ENCODE results near the gene AGFG2.
A peak's percentile ranks its signal among the peaks of the same experiment; 100 is the strongest.
"Not testable (repeated sequence)": the region's sequence is repeated elsewhere in the genome, so short reads cannot be mapped to it uniquely, and the experiment has no call there.

Gene AGFG2

GRCh38 chr7:100539436-100540006, 518 bp downstream of the AGFG2 start:
- peak overlapping the region; percentile 82 for H3K4me3 ChIP-seq (replicated peaks; ENCODE audit: insufficient read depth, low read length)
- H3K27ac ChIP-seq (replicated peaks): peak overlapping the region; percentile 18; the same call in 1 of the 2 replicates
- peak in 1 of 2 experiments; percentile 6 for DNase-seq (ENCODE audit: low read depth in 1 of 2, low spot score in 1 of 2)
- no peaks in the 10 kb centered on the region for H3K27me3 ChIP-seq (ENCODE audit: insufficient read depth, poor library complexity, severe bottlenecking)
- TF ChIP-seq CTCF (IDR thresholded peaks at IDR 0.05; ENCODE audit: insufficient read depth, low read length): no peak
- no peak for TF ChIP-seq SPI1 (IDR thresholded peaks at IDR 0.05; ENCODE audit: borderline replicate concordance, low read depth)
- TF ChIP-seq POLR2AphosphoS5 (IDR thresholded peaks at IDR 0.05; ENCODE audit: low read depth): no peak
- no peak for TF ChIP-seq GABPA (IDR thresholded peaks at IDR 0.05; ENCODE audit: low read depth)
- TF ChIP-seq, protein P1, sequence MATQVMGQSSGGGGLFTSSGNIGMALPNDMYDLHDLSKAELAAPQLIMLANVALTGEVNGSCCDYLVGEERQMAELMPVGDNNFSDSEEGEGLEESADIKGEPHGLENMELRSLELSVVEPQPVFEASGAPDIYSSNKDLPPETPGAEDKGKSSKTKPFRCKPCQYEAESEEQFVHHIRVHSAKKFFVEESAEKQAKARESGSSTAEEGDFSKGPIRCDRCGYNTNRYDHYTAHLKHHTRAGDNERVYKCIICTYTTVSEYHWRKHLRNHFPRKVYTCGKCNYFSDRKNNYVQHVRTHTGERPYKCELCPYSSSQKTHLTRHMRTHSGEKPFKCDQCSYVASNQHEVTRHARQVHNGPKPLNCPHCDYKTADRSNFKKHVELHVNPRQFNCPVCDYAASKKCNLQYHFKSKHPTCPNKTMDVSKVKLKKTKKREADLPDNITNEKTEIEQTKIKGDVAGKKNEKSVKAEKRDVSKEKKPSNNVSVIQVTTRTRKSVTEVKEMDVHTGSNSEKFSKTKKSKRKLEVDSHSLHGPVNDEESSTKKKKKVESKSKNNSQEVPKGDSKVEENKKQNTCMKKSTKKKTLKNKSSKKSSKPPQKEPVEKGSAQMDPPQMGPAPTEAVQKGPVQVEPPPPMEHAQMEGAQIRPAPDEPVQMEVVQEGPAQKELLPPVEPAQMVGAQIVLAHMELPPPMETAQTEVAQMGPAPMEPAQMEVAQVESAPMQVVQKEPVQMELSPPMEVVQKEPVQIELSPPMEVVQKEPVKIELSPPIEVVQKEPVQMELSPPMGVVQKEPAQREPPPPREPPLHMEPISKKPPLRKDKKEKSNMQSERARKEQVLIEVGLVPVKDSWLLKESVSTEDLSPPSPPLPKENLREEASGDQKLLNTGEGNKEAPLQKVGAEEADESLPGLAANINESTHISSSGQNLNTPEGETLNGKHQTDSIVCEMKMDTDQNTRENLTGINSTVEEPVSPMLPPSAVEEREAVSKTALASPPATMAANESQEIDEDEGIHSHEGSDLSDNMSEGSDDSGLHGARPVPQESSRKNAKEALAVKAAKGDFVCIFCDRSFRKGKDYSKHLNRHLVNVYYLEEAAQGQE (IDR thresholded peaks at IDR 0.05; ENCODE audit: insufficient replicate concordance, low read depth): no peak

DNA sequence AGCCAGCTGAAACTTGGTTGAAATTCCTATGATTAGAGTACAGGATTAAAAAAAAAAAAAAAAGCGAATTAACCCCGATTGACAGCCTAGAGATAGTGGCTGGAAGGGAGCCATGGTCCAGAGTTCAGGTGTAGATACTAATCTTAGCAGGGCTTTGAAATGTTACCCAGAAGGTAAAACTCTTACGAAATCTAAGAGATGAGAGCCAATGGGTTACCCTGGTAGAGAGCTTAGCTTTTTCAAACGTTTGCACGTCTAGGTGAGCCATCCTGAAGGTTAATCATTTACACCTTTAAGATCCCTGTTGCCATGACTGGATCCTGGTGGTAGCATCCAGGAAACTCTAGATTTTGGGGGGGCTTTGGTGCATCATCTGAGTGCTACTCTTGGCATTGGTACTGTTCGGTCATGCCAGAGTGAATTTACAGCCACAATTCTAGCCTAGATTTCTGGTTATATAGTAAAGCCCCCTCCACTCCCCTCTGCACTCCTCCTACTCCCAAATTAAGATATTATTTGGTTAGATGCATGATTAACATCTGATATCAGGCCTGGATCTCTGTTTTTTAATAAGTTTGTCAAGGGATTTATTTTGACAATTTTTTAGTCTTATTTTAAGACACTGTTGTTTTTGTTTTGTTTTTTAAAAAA, 1.2 kb downstream of the AGFG2 start:
- TF ChIP-seq GABPA (IDR thresholded peaks at IDR 0.05; ENCODE audit: low read depth) (no peak), POLR2AphosphoS5 (IDR thresholded peaks at IDR 0.05; ENCODE audit: low read depth) (no peak), CTCF (IDR thresholded peaks at IDR 0.05; ENCODE audit: insufficient read depth, low read length) (no peak), SPI1 (IDR thresholded peaks at IDR 0.05; ENCODE audit: borderline replicate concordance, low read depth) (no peak)
- TF ChIP-seq, protein P1 (IDR thresholded peaks at IDR 0.05; ENCODE audit: insufficient replicate concordance, low read depth): no peak
- Histone ChIP-seq H3K27me3 (ENCODE audit: insufficient read depth, poor library complexity, severe bottlenecking) (no peaks in the 10 kb centered on the region), H3K27ac (replicated peaks) (no peak overlapping the region), H3K4me3 (replicated peaks; ENCODE audit: insufficient read depth, low read length) (peak overlapping the region; percentile 82)
- no peak for DNase-seq (ENCODE audit: low read depth in 1 of 2, low spot score in 1 of 2)

DNA sequence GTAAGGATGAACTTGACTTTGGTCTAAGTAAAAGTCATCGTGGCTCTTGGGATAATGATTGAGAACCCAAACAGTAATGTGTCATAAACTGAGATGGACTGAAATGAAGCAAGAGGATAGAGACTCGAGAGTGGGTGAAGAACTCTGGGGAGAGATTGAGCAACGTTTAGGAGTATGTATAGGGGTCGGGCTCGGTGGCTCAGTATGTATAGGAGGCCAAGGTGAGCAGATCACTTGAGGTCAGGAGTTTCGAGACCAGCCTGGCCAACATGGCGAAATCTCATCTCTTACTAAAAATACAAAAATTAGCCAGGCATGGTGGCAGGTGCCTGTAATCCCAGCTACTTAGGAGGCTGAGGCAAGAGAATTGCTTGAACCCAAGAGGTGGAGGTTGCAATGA, 2.3 kb downstream of the AGFG2 start:
- not testable (repeated sequence) for H3K4me3 ChIP-seq (replicated peaks; ENCODE audit: insufficient read depth, low read length); H3K27ac ChIP-seq (replicated peaks); H3K27me3 ChIP-seq (ENCODE audit: insufficient read depth, poor library complexity, severe bottlenecking); DNase-seq (ENCODE audit: low read depth in 1 of 2, low spot score in 1 of 2)

GRCh38 chr7:100543586-100543985, 4.6 kb downstream of the AGFG2 start:
- no peak for DNase-seq (ENCODE audit: low read depth in 1 of 2, low spot score in 1 of 2)
- Histone ChIP-seq H3K27me3 (ENCODE audit: insufficient read depth, poor library complexity, severe bottlenecking) (no peaks in the 10 kb centered on the region), H3K4me3 (replicated peaks; ENCODE audit: insufficient read depth, low read length) (no peak overlapping the region), H3K27ac (replicated peaks) (no peak overlapping the region)
- no peak for TF ChIP-seq CTCF (IDR thresholded peaks at IDR 0.05; ENCODE audit: insufficient read depth, low read length)
- no peak for TF ChIP-seq GABPA (IDR thresholded peaks at IDR 0.05; ENCODE audit: low read depth)
- TF ChIP-seq, protein P1 (IDR thresholded peaks at IDR 0.05; ENCODE audit: insufficient replicate concordance, low read depth): no peak
- TF ChIP-seq SPI1 (IDR thresholded peaks at IDR 0.05; ENCODE audit: borderline replicate concordance, low read depth): no peak
- no peak for TF ChIP-seq POLR2AphosphoS5 (IDR thresholded peaks at IDR 0.05; ENCODE audit: low read depth)

All from HL-60 (cell line).